K562 (cell line): ENCODE results near the gene MRPS26. TPM values are rescaled to one million over a fixed set of nuclear protein-coding genes. Genes with fewer than 3 reads are reported as not detected.

Experiments used
- CBX3 ChIP-seq, 2 experiments: IDR thresholded peaks; 1 replicate in 1 of 2; 2 replicates in 1 of 2; pipeline ENCODE4 v1.6.1; 2012; ENCODE audit warnings: inconsistent platforms in 2 of 2, low read length in 2 of 2, borderline replicate concordance in 1 of 2, control low read depth in 1 of 2
- CREB3L1 ChIP-seq: fragments of 450-650 bp; IDR thresholded peaks from 2 replicates; pipeline ENCODE4 v1.6.1; 2014; ENCODE audit warnings: low read depth, mild to moderate bottlenecking, moderate library complexity, borderline replicate concordance
- FUS ChIP-seq: fragments of 200-400 bp; formaldehyde crosslinking; optimal IDR thresholded peaks from 2 replicates; pipeline ENCODE3; 2017; ENCODE audit warnings: low read depth, low read length
- KDM1A ChIP-seq, 2 experiments: fragments of 450-650 bp; IDR thresholded peaks; 2 replicates each; pipeline ENCODE4 v1.6.1; 2016; ENCODE audit warnings: mild to moderate bottlenecking in 2 of 2
- NCOR1 ChIP-seq: fragments of 450-650 bp; IDR thresholded peaks from 2 replicates; pipeline ENCODE4 v1.6.1; 2016; ENCODE audit warnings: mild to moderate bottlenecking, moderate library complexity
- PURB ChIP-seq: sonication (generic); formaldehyde crosslinking; IDR thresholded peaks from 2 replicates; pipeline ENCODE4 v1.9.0; 2021; ENCODE audit warnings: low read depth, mild to moderate bottlenecking, missing genetic modification reagents
- SAP30 ChIP-seq: fragments of 200-600 bp; sonication (generic); IDR thresholded peaks from 2 replicates; pipeline ENCODE4 v1.6.1; 2012; ENCODE audit warnings: borderline replicate concordance, low read depth, mild to moderate bottlenecking, moderate library complexity, low read length, control low read depth, inconsistent platforms; ENCODE audit not compliant: insufficient read depth, poor library complexity, severe bottlenecking
- SP1 ChIP-seq: sonication (generic); formaldehyde crosslinking; IDR thresholded peaks from 2 replicates; pipeline ENCODE4 v1.8.1; 2022; ENCODE audit warnings: mild to moderate bottlenecking, missing genetic modification reagents
- TRIM24 ChIP-seq, 2 experiments: fragments of 450-650 bp; IDR thresholded peaks; 2 replicates each; pipeline ENCODE4 v1.6.1; 2016
- TRIM28 ChIP-seq: fragments of 450-650 bp; IDR thresholded peaks from 2 replicates; pipeline ENCODE4 v1.6.1; 2017
- polyA plus RNA-seq, 8 experiments: library from polyadenylated mRNA; depleted of rRNA in 4 of 8; stranded (reverse) in 5 of 8; unstranded in 3 of 8; fragments of >200 nt; fragmentation: Nextera tagmentation in 2 of 8; fragmentation: Illumina TruSeq in 1 of 8; extraction: Ambion mirVana in 2 of 8; extraction: Trizol in 1 of 8; gene quantifications; 2 replicates each; pipeline versions ENCODE4 v1.2.1 to v1.2.3, GENCODE V29; 2011 to 2014; ENCODE audit warnings: inconsistent platforms in 1 of 8, missing spikeins in 1 of 8
- total RNA-seq, 7 experiments: library from RNA; depleted of rRNA in 6 of 7; stranded (reverse); fragments of >200 nt in 6 of 7; fragmentation: Illumina TruSeq in 2 of 7; extraction: Trizol in 2 of 7; gene quantifications; 2 replicates each; pipeline versions ENCODE4 v1.2.1 to v1.2.3, GENCODE V29; 2011 to 2021; ENCODE audit warnings: low replicate concordance in 1 of 7
- TF ChIP-seq, protein P1 (sequence below), 2 experiments: fragments of 450-650 bp; IDR thresholded peaks; 2 replicates each; pipeline ENCODE4 v1.6.1; 2016
- TF ChIP-seq, protein P2 (sequence below), 2 experiments: fragments of 450-650 bp in 1 of 2; sonication (generic) in 1 of 2; formaldehyde crosslinking in 1 of 2; IDR thresholded peaks; 2 replicates each; pipeline versions ENCODE4 v1.7.1 to v1.9.0; 2016 to 2022; ENCODE audit warnings: inconsistent platforms in 1 of 2, mild to moderate bottlenecking in 1 of 2, missing genetic modification reagents in 1 of 2
- TF ChIP-seq, protein P3 (sequence below): sonication (generic); formaldehyde crosslinking; IDR thresholded peaks from 2 replicates; pipeline ENCODE4 v1.9.0; 2022; ENCODE audit warnings: mild to moderate bottlenecking, missing genetic modification reagents

MRPS26 gene
- total and polyA plus RNA-seq, 9 of the 15 experiments (the other 6 are each of a cell fraction or from before 2014, with no cell fraction given), result 2.7 to 70.5 (median 28.8) TPM

DNA sequence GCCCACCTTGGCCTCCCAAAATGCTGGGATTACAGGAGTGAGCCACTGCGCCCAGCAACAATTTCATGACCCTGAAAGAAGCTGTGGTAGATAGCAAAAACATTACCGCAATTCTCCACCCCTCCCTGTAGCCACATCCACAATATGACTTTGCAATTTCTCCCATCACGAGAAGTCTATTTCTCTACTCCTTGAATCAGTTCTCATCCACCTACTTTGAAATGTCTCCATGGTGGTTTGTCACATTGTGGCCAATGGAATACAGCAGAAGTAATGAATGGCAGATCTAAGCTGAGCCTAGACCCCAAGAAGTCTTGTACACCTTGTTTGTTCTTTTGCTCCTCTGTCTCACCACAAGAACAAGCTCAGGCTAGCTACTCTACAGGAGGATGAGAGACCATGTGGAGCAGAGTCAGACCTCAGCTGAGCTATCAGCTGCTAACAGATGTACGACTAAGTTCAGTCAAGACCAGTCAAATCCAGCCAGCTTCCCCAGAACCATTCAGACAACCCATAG, 31.8 kb downstream of the MRPS26 start (continued):
- TF ChIP-seq, protein P1, sequence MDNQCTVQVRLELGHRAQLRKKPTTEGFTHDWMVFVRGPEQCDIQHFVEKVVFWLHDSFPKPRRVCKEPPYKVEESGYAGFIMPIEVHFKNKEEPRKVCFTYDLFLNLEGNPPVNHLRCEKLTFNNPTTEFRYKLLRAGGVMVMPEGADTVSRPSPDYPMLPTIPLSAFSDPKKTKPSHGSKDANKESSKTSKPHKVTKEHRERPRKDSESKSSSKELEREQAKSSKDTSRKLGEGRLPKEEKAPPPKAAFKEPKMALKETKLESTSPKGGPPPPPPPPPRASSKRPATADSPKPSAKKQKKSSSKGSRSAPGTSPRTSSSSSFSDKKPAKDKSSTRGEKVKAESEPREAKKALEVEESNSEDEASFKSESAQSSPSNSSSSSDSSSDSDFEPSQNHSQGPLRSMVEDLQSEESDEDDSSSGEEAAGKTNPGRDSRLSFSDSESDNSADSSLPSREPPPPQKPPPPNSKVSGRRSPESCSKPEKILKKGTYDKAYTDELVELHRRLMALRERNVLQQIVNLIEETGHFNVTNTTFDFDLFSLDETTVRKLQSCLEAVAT (IDR thresholded peaks at IDR 0.05), result peak in 1 of 2 experiments; percentile 77; a peak in 2 of 4 replicates
- peak; percentile 49 to 56; a peak in 2 of 4 replicates for TF ChIP-seq KDM1A (IDR thresholded peaks at IDR 0.05)
- TF ChIP-seq SAP30, result no peak
- peak; percentile 65; the same call in 1 of the 2 replicates for TF ChIP-seq CREB3L1
- TF ChIP-seq SP1 (CRISPR knock-in tag), result peak; percentile 59; the same call in 1 of the 2 replicates
- TF ChIP-seq PURB (CRISPR knock-in tag), result no peak
- TF ChIP-seq NCOR1, result peak; percentile 47
- no peak for TF ChIP-seq FUS
- peak; percentile 62 to 84 for TF ChIP-seq TRIM24 (IDR thresholded peaks at IDR 0.05)
- TF ChIP-seq, protein P2, sequence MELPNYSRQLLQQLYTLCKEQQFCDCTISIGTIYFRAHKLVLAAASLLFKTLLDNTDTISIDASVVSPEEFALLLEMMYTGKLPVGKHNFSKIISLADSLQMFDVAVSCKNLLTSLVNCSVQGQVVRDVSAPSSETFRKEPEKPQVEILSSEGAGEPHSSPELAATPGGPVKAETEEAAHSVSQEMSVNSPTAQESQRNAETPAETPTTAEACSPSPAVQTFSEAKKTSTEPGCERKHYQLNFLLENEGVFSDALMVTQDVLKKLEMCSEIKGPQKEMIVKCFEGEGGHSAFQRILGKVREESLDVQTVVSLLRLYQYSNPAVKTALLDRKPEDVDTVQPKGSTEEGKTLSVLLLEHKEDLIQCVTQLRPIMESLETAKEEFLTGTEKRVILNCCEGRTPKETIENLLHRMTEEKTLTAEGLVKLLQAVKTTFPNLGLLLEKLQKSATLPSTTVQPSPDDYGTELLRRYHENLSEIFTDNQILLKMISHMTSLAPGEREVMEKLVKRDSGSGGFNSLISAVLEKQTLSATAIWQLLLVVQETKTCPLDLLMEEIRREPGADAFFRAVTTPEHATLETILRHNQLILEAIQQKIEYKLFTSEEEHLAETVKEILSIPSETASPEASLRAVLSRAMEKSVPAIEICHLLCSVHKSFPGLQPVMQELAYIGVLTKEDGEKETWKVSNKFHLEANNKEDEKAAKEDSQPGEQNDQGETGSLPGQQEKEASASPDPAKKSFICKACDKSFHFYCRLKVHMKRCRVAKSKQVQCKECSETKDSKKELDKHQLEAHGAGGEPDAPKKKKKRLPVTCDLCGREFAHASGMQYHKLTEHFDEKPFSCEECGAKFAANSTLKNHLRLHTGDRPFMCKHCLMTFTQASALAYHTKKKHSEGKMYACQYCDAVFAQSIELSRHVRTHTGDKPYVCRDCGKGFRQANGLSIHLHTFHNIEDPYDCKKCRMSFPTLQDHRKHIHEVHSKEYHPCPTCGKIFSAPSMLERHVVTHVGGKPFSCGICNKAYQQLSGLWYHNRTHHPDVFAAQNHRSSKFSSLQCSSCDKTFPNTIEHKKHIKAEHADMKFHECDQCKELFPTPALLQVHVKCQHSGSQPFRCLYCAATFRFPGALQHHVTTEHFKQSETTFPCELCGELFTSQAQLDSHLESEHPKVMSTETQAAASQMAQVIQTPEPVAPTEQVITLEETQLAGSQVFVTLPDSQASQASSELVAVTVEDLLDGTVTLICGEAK (IDR thresholded peaks at IDR 0.05), result peak; percentile 39; the same call in 1 of the 2 replicates
- TF ChIP-seq, protein P2 (CRISPR knock-in tag; IDR thresholded peaks at IDR 0.05), result no peak
- TF ChIP-seq CBX3 (IDR thresholded peaks at IDR 0.05; ENCODE audit: borderline replicate concordance in 1 of 2, low read length in 2 of 2), result peak in 1 of 2 experiments; percentile 70; a peak in 1 of 3 replicates
- 0 out of 2 replicates have a peak, but pooled peaks have one; percentile 58 for TF ChIP-seq TRIM28
- TF ChIP-seq, protein P3, sequence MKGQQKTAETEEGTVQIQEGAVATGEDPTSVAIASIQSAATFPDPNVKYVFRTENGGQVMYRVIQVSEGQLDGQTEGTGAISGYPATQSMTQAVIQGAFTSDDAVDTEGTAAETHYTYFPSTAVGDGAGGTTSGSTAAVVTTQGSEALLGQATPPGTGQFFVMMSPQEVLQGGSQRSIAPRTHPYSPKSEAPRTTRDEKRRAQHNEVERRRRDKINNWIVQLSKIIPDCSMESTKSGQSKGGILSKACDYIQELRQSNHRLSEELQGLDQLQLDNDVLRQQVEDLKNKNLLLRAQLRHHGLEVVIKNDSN (CRISPR knock-in tag), result peak; percentile 69
